Activated CD8-positive, alpha-beta T cell treated with anti-CD3 and anti-CD28 coated beads, Interleukin-2, amount 10 ng/mL, durations not matched to agents 7 days and 5 days (primary cell): ENCODE data around the gene CENPO. TPM values are rescaled to one million over a fixed set of nuclear protein-coding genes. Genes with fewer than 3 reads are reported as not detected.

Experiments used
- ATAC-seq: fragments of 150-1000 bp; cut with Tn5 transposase; one replicate; pipeline ENCODE4 v1.10.0; 2021; ENCODE audit warnings: moderate library complexity
- CTCF ChIA-PET: fragments of 350-600 bp; sonication (Branson Sonifier 250); formaldehyde crosslinking; loops from one replicate; lab custom pipeline; 2021; ENCODE audit warnings: antibody characterized with exemption; lab: Charles Lee
- POLR2A ChIA-PET: fragments of 350-600 bp; sonication (Branson Sonifier 250); formaldehyde crosslinking; loops from one replicate; lab custom pipeline; 2021; ENCODE audit warnings: antibody characterized with exemption; lab: Charles Lee
- DNase-seq: peaks from one replicate; pipeline ENCODE4 v3.0.0-alpha.2; 2020
- H3K27ac Mint-ChIP-seq: one replicate; pipeline ENCODE4 v1.8.0; 2021; ENCODE audit warnings: mild to moderate bottlenecking, mixed read lengths
- H3K27me3 Mint-ChIP-seq: one replicate; pipeline ENCODE4 v1.8.0; 2021; ENCODE audit warnings: low read depth, mixed read lengths
- H3K36me3 Mint-ChIP-seq: one replicate; pipeline ENCODE4 v1.8.0; 2021; ENCODE audit warnings: low read depth, mixed read lengths
- H3K4me1 Mint-ChIP-seq: one replicate; pipeline ENCODE4 v1.8.0; 2021; ENCODE audit warnings: low read depth, mixed read lengths
- H3K4me3 Mint-ChIP-seq: one replicate; pipeline ENCODE4 v1.8.0; 2021; ENCODE audit warnings: mild to moderate bottlenecking, mixed read lengths
- H3K9me3 Mint-ChIP-seq: one replicate; pipeline ENCODE4 v1.8.0; 2022; ENCODE audit warnings: mixed read lengths; ENCODE audit not compliant: insufficient read depth
- total RNA-seq, 2 experiments: library from RNA; stranded (reverse); gene quantifications; one replicate each; pipeline ENCODE4 v1.2.3, GENCODE V29; 2021

Gene CENPO
- total RNA-seq, 2 experiments from 2014 or later: 53.9 to 56.1 TPM

DNA sequence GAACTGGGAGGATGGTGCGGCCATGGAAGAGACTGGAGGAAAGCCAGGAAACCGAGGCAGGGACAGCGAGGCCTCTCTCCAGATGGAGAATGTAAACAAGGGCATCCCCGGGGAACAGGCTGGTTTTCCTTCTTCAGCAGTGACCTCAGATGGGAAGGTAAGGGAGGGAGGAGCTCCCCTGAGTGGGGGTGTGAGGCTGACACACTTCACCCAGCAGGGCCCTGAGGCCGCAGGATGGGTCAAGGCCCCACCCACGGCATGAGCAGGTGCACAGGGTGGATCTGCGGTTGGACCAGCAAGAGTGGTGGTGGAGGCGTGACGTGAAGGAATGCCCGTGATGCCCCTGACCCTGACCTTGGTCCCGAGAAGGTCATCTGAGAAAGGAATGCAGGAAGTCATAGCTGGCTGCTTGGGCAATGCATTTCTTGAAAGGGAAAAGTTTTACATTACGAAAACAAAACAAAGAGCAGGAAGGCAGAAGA lies 78.7 kb downstream of the CENPO start:
- H3K9me3 Mint-ChIP-seq: no peaks in the 10 kb centered on the region
- H3K4me1 Mint-ChIP-seq: no peaks in the 10 kb centered on the region
- no peak overlapping the region for H3K27ac Mint-ChIP-seq
- no peaks in the 10 kb centered on the region for H3K27me3 Mint-ChIP-seq
- POLR2A ChIA-PET: no interaction called here
- ATAC-seq (no peak), DNase-seq (no peak)
- peaks cover 14% of the 10 kb centered on the region for H3K36me3 Mint-ChIP-seq
- CTCF ChIA-PET: no interaction called here
- no peak overlapping the region for H3K4me3 Mint-ChIP-seq

Other genes starting within 250 kb of the CENPO start
- gene PTRHD1, start within 50 bp of the CENPO start, total RNA-seq: 10 to 100 TPM; 28.9 to 32.9 TPM
- gene ADCY3, start 126.8 kb downstream of the CENPO start, total RNA-seq: 10 to 100 TPM; 52.9 to 62.7 TPM
- gene DNAJC27, start 178.5 kb downstream of the CENPO start, total RNA-seq: 1 to 10 TPM; 6.5 to 8.0 TPM
- gene EFR3B, start 248.7 kb downstream of the CENPO start, total RNA-seq: under 1 TPM; 0.05 TPM